ENCODE results near the gene TOX2. TPM values are rescaled to one million over a fixed set of nuclear protein-coding genes. Genes with fewer than 3 reads are reported as not detected.

TOX2 gene
- total RNA-seq, 2 donors from 2014 or later, result 4.0 to 6.1 TPM

GRCh38 chr20:44109951-44110361, 195.3 kb downstream of the TOX2 start:
- Histone ChIP-seq H3K4me1 (no peaks in the 10 kb centered on the region), H3K36me3 (no peaks in the 10 kb centered on the region), H3K9ac (ENCODE audit: low read depth in 2 of 2, low read length in 2 of 2) (no peak overlapping the region), H3K27ac (no peak overlapping the region), H3K9me3 (no peaks in the 10 kb centered on the region), H3K27me3 (no peaks in the 10 kb centered on the region), H3K4me3 (no peak overlapping the region)
- intact Hi-C loops (cut with DNase I), result no loop called here
- no peak for DNase-seq
- no peak for TF ChIP-seq CTCF (IDR thresholded peaks at IDR 0.05)

- Histone ChIP-seq H3K27ac (no peak overlapping the region), H3K36me3 (no peaks in the 10 kb centered on the region), H3K4me1 (no peaks in the 10 kb centered on the region), H3K9ac (ENCODE audit: low read depth in 2 of 2, low read length in 2 of 2) (no peak overlapping the region), H3K27me3 (peaks cover 8% of the 10 kb centered on the region), H3K4me3 (no peak overlapping the region), H3K9me3 (no peaks in the 10 kb centered on the region)
- DNase-seq, result no peak
- intact Hi-C loops (cut with DNase I), result no loop called here
- no peak for TF ChIP-seq CTCF (IDR thresholded peaks at IDR 0.05)
These were observed 196.3 kb downstream of the TOX2 start for GRCh38 chr20:44110816-44111568.

- no peak overlapping the region for H3K27ac ChIP-seq
These were observed 197.2 kb downstream of the TOX2 start for GRCh38 chr20:44111712-44112335.

GRCh38 chr20:44112456-44112855, 197.8 kb downstream of the TOX2 start:
- H3K27me3 ChIP-seq, result peaks cover 12% of the 10 kb centered on the region
- DNase-seq, result no peak
- no peak overlapping the region for H3K9ac ChIP-seq (ENCODE audit: low read depth in 2 of 2, low read length in 2 of 2)
- no peaks in the 10 kb centered on the region for H3K4me1 ChIP-seq
- intact Hi-C loops (cut with DNase I), result no loop called here
- H3K27ac ChIP-seq, result no peak overlapping the region
- TF ChIP-seq CTCF (IDR thresholded peaks at IDR 0.05), result no peak
- H3K9me3 ChIP-seq, result no peaks in the 10 kb centered on the region
- no peaks in the 10 kb centered on the region for H3K36me3 ChIP-seq
- no peak overlapping the region for H3K4me3 ChIP-seq

More at GRCh38 chr20:44111712-44112335, 197.2 kb downstream of the TOX2 start:
- no peaks in the 10 kb centered on the region for H3K4me1 ChIP-seq
- intact Hi-C loops (cut with DNase I), result no loop called here
- no peak for DNase-seq
- H3K9ac ChIP-seq (ENCODE audit: low read depth in 2 of 2, low read length in 2 of 2), result no peak overlapping the region
- no peaks in the 10 kb centered on the region for H3K9me3 ChIP-seq
- H3K4me3 ChIP-seq, result no peak overlapping the region
- peaks cover 12% of the 10 kb centered on the region for H3K27me3 ChIP-seq
- H3K36me3 ChIP-seq, result no peaks in the 10 kb centered on the region
- no peak for TF ChIP-seq CTCF (IDR thresholded peaks at IDR 0.05)

GRCh38 chr20:44112889-44113617, 198.4 kb downstream of the TOX2 start:
- H3K27ac ChIP-seq, result no peak overlapping the region
- H3K4me3 ChIP-seq, result no peak overlapping the region
- no peaks in the 10 kb centered on the region for H3K9me3 ChIP-seq
- TF ChIP-seq CTCF (IDR thresholded peaks at IDR 0.05), result no peak
- intact Hi-C loops (cut with DNase I), result no loop called here
- no peaks in the 10 kb centered on the region for H3K36me3 ChIP-seq
- H3K4me1 ChIP-seq, result no peaks in the 10 kb centered on the region
- DNase-seq, result no peak
- peaks cover 12% of the 10 kb centered on the region for H3K27me3 ChIP-seq
- no peak overlapping the region for H3K9ac ChIP-seq (ENCODE audit: low read depth in 2 of 2, low read length in 2 of 2)
